ENCODE results near the gene SH3BGRL. TPM values are rescaled to one million over a fixed set of nuclear protein-coding genes. Genes with fewer than 3 reads are reported as not detected.

SH3BGRL gene
- total RNA-seq, 1 donor from 2014 or later: 117 TPM

GRCh38 chrX:81201071-81201470 is 831 bp upstream of the SH3BGRL start:
- peak overlapping the region; percentile 92 for H3K27ac Mint-ChIP-seq
- H3K36me3 Mint-ChIP-seq (ENCODE audit: low read depth): peaks cover 23% of the 10 kb centered on the region
- ATAC-seq (ENCODE audit: low read depth) (no peak), DNase-seq (no peak)
- CTCF ChIA-PET: no interaction called here
- H3K27me3 Mint-ChIP-seq: no peaks in the 10 kb centered on the region
- peak overlapping the region; percentile 95 for H3K4me3 Mint-ChIP-seq
- intact Hi-C loops (cut with micrococcal nuclease): loop anchor here (1.0 kb wide), 1 partner anchor 391 kb away; no protein-coding TSS in a partner anchor
- H3K4me1 Mint-ChIP-seq: peaks cover 54% of the 10 kb centered on the region
- TF ChIP-seq CTCF (IDR thresholded peaks at IDR 0.05): no peak
- POLR2A ChIA-PET: interaction anchor here (1.2 to 2.3 kb wide), 3 partner anchors 80 to 392 kb away, joined by 4 to 19 read pairs (median 5); partner anchors contain the start of gene BRWD3
- H3K9me3 Mint-ChIP-seq: no peaks in the 10 kb centered on the region

- POLR2A ChIA-PET: interaction anchor here (0.9 to 2.3 kb wide), 4 partner anchors 14 to 395 kb away, joined by 3 to 19 read pairs (median 5); partner anchors contain the start of gene BRWD3
- H3K27me3 Mint-ChIP-seq: no peaks in the 10 kb centered on the region
- ATAC-seq (ENCODE audit: low read depth) (no peak), DNase-seq (no peak)
- CTCF ChIA-PET: no interaction called here
- H3K4me3 Mint-ChIP-seq: peak overlapping the region; percentile 95
- peaks cover 32% of the 10 kb centered on the region for H3K36me3 Mint-ChIP-seq (ENCODE audit: low read depth)
- H3K4me1 Mint-ChIP-seq: peaks cover 62% of the 10 kb centered on the region
- no peaks in the 10 kb centered on the region for H3K9me3 Mint-ChIP-seq
- peak overlapping the region; percentile 92 for H3K27ac Mint-ChIP-seq
- intact Hi-C loops (cut with micrococcal nuclease): loop anchor here (1.0 kb wide), 1 partner anchor 81 kb away; no protein-coding TSS in a partner anchor
- TF ChIP-seq CTCF (IDR thresholded peaks at IDR 0.05): no peak
These were observed 536 bp downstream of the SH3BGRL start for GRCh38 chrX:81202456-81202819.

DNA sequence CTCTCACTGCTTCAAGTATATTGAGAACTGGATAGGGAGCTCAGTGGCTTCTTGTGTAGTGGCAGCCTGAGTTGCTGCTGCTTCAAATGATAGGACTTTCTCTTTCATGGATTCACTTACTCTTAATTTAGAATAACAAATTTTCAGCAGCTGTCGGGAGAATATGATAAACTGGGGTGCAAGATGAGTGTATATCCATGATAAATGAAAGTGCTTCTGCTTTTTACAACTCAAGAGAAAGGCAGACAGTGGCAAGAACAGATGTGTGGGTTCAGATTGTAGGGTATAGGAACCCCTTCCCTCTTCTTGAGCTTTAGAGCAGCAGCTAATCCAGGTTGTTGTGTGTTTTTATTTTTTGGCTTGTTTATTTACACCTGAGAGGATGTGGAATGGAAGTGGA is 1.0 kb downstream of the SH3BGRL start:
- no peaks in the 10 kb centered on the region for H3K27me3 Mint-ChIP-seq
- intact Hi-C loops (cut with micrococcal nuclease): loop anchor here (1.0 kb wide), 1 partner anchor 82 kb away; no protein-coding TSS in a partner anchor
- POLR2A ChIA-PET: interaction anchor here (1.7 to 2.3 kb wide), 3 partner anchors 82 to 395 kb away, joined by 5 to 19 read pairs (median 5); partner anchors contain the start of gene BRWD3
- ATAC-seq (ENCODE audit: low read depth) (no peak), DNase-seq (no peak)
- no peaks in the 10 kb centered on the region for H3K9me3 Mint-ChIP-seq
- CTCF ChIA-PET: no interaction called here
- peak overlapping the region; percentile 92 for H3K27ac Mint-ChIP-seq
- H3K36me3 Mint-ChIP-seq (ENCODE audit: low read depth): peaks cover 36% of the 10 kb centered on the region
- peaks cover 62% of the 10 kb centered on the region for H3K4me1 Mint-ChIP-seq
- TF ChIP-seq CTCF (IDR thresholded peaks at IDR 0.05): no peak
- H3K4me3 Mint-ChIP-seq: peak overlapping the region; percentile 95

- ChIA-PET CTCF (no interaction called here), POLR2A (no interaction called here)
- no peak overlapping the region for H3K27ac Mint-ChIP-seq
- peak overlapping the region; percentile 11 for H3K4me3 Mint-ChIP-seq
- ATAC-seq (ENCODE audit: low read depth): no peak
- no peak for TF ChIP-seq CTCF (IDR thresholded peaks at IDR 0.05)
- peaks cover 60% of the 10 kb centered on the region for H3K4me1 Mint-ChIP-seq
- intact Hi-C loops (cut with micrococcal nuclease): no loop called here
- no peak for DNase-seq
- H3K27me3 Mint-ChIP-seq: no peaks in the 10 kb centered on the region
- H3K36me3 Mint-ChIP-seq (ENCODE audit: low read depth): peaks cover 37% of the 10 kb centered on the region
- no peaks in the 10 kb centered on the region for H3K9me3 Mint-ChIP-seq
These were observed 3.6 kb downstream of the SH3BGRL start for GRCh38 chrX:81205551-81205950.

- intact Hi-C loops (cut with micrococcal nuclease): no loop called here
- CTCF ChIA-PET: no interaction called here
These were observed 4.6 kb downstream of the SH3BGRL start for GRCh38 chrX:81206476-81206875.

More at GRCh38 chrX:81206476-81206875, 4.6 kb downstream of the SH3BGRL start:
- H3K4me1 Mint-ChIP-seq: peaks cover 53% of the 10 kb centered on the region
- H3K36me3 Mint-ChIP-seq (ENCODE audit: low read depth): peaks cover 42% of the 10 kb centered on the region
- H3K9me3 Mint-ChIP-seq: no peaks in the 10 kb centered on the region
- no peaks in the 10 kb centered on the region for H3K27me3 Mint-ChIP-seq
- ATAC-seq (ENCODE audit: low read depth) (no peak), DNase-seq (no peak)
- TF ChIP-seq CTCF (IDR thresholded peaks at IDR 0.05): no peak
- H3K27ac Mint-ChIP-seq: peak overlapping the region; percentile 36
- POLR2A ChIA-PET: no interaction called here
- H3K4me3 Mint-ChIP-seq: no peak overlapping the region

Measured in activated B cell treated with CpG ODN at 0.5 μM for 24 hours (primary cell).